K562 (cell line): ENCODE results near the gene CEP57. TPM values are rescaled to one million over a fixed set of nuclear protein-coding genes. Genes with fewer than 3 reads are reported as not detected.
A peak's percentile ranks its signal among the peaks of the same experiment; 100 is the strongest.

Experiments used
- ATAC-seq: fragments of 200-7000 bp; cut with Tn5 transposase; 3 replicates; pipeline ENCODE4 v1.9.1; 2020; ENCODE audit warnings: moderate library complexity
- BruUV-seq: library from RNA; stranded (reverse); fragments of 400-500 nt; replicated peaks from 2 replicates; lab custom pipeline; 2021; lab: Mats Ljungman, UMichigan
- CTCF ChIA-PET: fragments of 300-600 bp; formaldehyde crosslinking; extraction: SDS; loops from one replicate; lab custom pipeline; 2021; ENCODE audit warnings: low intra/inter-chr PET ratio; lab: Yijun Ruan, JAX
- POLR2A ChIA-PET: fragments of 300-600, 350-650 bp; sonication (Branson Sonifier 250); formaldehyde crosslinking; extraction: SDS; loops from one replicate; lab custom pipeline; 2021; ENCODE audit warnings: antibody characterized with exemption, inconsistent platforms; lab: Yijun Ruan, JAX
- DNase-seq, 4 experiments: peaks; one replicate each; pipeline versions ENCODE4 v3.0.0 to v3.0.0-alpha.2; 2011 to 2018; ENCODE audit warnings: low spot score in 3 of 4, mixed read lengths in 3 of 4; ENCODE audit errors: extremely low read depth in 1 of 4
- FAIRE-seq: peaks from 2 replicates; lab custom pipeline; 2011; peaks lifted over from hg19 to GRCh38; lab: Jason Lieb, UNC
- H2AFZ ChIP-seq: 2 replicates; pipeline ENCODE4 v1.6.0; 2011; ENCODE audit warnings: low read depth, low read length, control low read depth, inconsistent platforms
- H3K27ac ChIP-seq: fragments of 200-600 bp; 3 replicates; pipeline ENCODE4 v1.8.0; 2011; ENCODE audit warnings: low read depth, mild to moderate bottlenecking, control low read depth, inconsistent platforms, low read length, moderate library complexity, mixed read lengths; ENCODE audit errors: extremely low read depth
- H3K27me3 ChIP-seq, 2 experiments: fragments of 300-600 bp in 1 of 2; 2 replicates in 1 of 2; 3 replicates in 1 of 2; pipeline versions ENCODE4 v1.6.0 to v1.8.0; 2011; ENCODE audit warnings: inconsistent platforms in 2 of 2, low read length in 2 of 2, mild to moderate bottlenecking in 1 of 2, mixed read lengths in 1 of 2, moderate library complexity in 1 of 2; ENCODE audit not compliant: control insufficient read depth in 2 of 2, insufficient read depth in 2 of 2
- H3K36me3 ChIP-seq: fragments of 300-600 bp; 3 replicates; pipeline ENCODE4 v1.8.0; 2011; ENCODE audit warnings: mild to moderate bottlenecking, low read length, inconsistent platforms; ENCODE audit not compliant: control insufficient read depth, insufficient read depth
- H3K4me1 ChIP-seq, 2 experiments: fragments of 200-600 bp in 1 of 2; replicated peaks in 1 of 2; 2 replicates in 1 of 2; 3 replicates in 1 of 2; pipeline versions ENCODE4 v1.5.1 to v1.8.0; 2011; ENCODE audit warnings: inconsistent platforms in 2 of 2, low read length in 2 of 2, mild to moderate bottlenecking in 1 of 2, mixed read lengths in 1 of 2, moderate library complexity in 1 of 2; ENCODE audit not compliant: control insufficient read depth in 2 of 2, insufficient read depth in 2 of 2
- H3K4me2 ChIP-seq: 2 replicates; pipeline ENCODE4 v1.6.1; 2011; ENCODE audit warnings: low read length, control low read depth, inconsistent platforms, mixed read lengths; ENCODE audit not compliant: insufficient read depth
- H3K4me3 ChIP-seq: fragments of 200-600 bp; sonication (generic), shearing (Covaris generic); 2 replicates; pipeline ENCODE4 v1.5.1; 2016; ENCODE audit warnings: control low read depth, inconsistent platforms
- H3K79me2 ChIP-seq: fragments of 200-600 bp; 3 replicates; pipeline ENCODE4 v1.8.0; 2011; ENCODE audit warnings: low read length, inconsistent platforms; ENCODE audit not compliant: control insufficient read depth, insufficient read depth
- H3K9ac ChIP-seq, 2 experiments: 2 replicates each; pipeline versions ENCODE4 v1.6.0 to v1.6.1; 2011; ENCODE audit warnings: low read depth in 2 of 2, low read length in 2 of 2, control low read depth in 1 of 2, inconsistent platforms in 1 of 2, mild to moderate bottlenecking in 1 of 2, mixed read lengths in 1 of 2; ENCODE audit not compliant: insufficient read depth in 1 of 2
- H3K9me1 ChIP-seq: one replicate; pipeline ENCODE4 v1.6.0; 2011; ENCODE audit warnings: inconsistent platforms, mild to moderate bottlenecking, low read length, moderate library complexity; ENCODE audit not compliant: control insufficient read depth, insufficient read depth
- H3K9me3 ChIP-seq: replicated peaks from 2 replicates; pipeline ENCODE4 v1.5.1; 2011; ENCODE audit warnings: low read depth, low read length, inconsistent platforms; ENCODE audit not compliant: control insufficient read depth, insufficient read depth
- H4K20me1 ChIP-seq: replicated peaks from 2 replicates; pipeline ENCODE4 v1.6.1; 2011; ENCODE audit warnings: low read length, inconsistent platforms, mixed read lengths; ENCODE audit not compliant: control insufficient read depth, insufficient read depth
- CREBBP ChIP-seq: IDR thresholded peaks from one replicate; pipeline ENCODE4 v1.6.1; 2012; ENCODE audit warnings: low read depth, mild to moderate bottlenecking, control low read depth, inconsistent platforms, low read length
- EZH2 ChIP-seq: IDR thresholded peaks from 2 replicates; pipeline ENCODE4 v1.6.1; 2012; ENCODE audit warnings: low read depth, mild to moderate bottlenecking, inconsistent platforms, low read length, borderline replicate concordance
- KAT8 ChIP-seq: fragments of 450-650 bp; IDR thresholded peaks from 2 replicates; pipeline ENCODE4 v1.6.1; 2016; ENCODE audit warnings: low read depth, mild to moderate bottlenecking
- MAFK ChIP-seq: IDR thresholded peaks from 2 replicates; pipeline ENCODE4 v1.6.1; 2011; ENCODE audit warnings: low read length, improper control_type of control experiment
- MEIS2 ChIP-seq: fragments of 450-650 bp; IDR thresholded peaks from 2 replicates; pipeline ENCODE4 v1.6.1; 2014; ENCODE audit warnings: mild to moderate bottlenecking; ENCODE audit not compliant: partially characterized antibody
- MTA1 ChIP-seq: fragments of 450-650 bp; IDR thresholded peaks from 2 replicates; pipeline ENCODE4 v1.6.1; 2017; ENCODE audit warnings: borderline replicate concordance
- NFRKB ChIP-seq: fragments of 450-650 bp; IDR thresholded peaks from 2 replicates; pipeline ENCODE4 v1.6.1; 2016; ENCODE audit warnings: low read depth
- RAD21 ChIP-seq, 2 experiments: fragments of 250-450 bp in 1 of 2; fragments of 450-650 bp in 1 of 2; sonication (Bioruptor Pico) in 1 of 2; formaldehyde crosslinking in 1 of 2; IDR thresholded peaks in 1 of 2; conservative IDR thresholded peaks in 1 of 2; 2 replicates each; pipeline versions ENCODE4 v1.4.0 to v1.8.0; 2020 to 2022; ENCODE audit warnings: mild to moderate bottlenecking in 2 of 2, moderate library complexity in 1 of 2
- SMAD1 ChIP-seq: fragments of 150-350 bp; IDR thresholded peaks from 2 replicates; pipeline ENCODE4 v1.6.1; 2014; ENCODE audit warnings: low read length, low read depth; ENCODE audit not compliant: partially characterized antibody
- SMAD3 ChIP-seq: fragments of 450-650 bp; formaldehyde crosslinking; conservative IDR thresholded peaks from 2 replicates; pipeline ENCODE4 v1.4.0; 2020; ENCODE audit warnings: mild to moderate bottlenecking
- TEAD4 ChIP-seq, 2 experiments: sonication (generic) in 1 of 2; formaldehyde crosslinking in 1 of 2; IDR thresholded peaks; 2 replicates each; pipeline versions ENCODE4 v1.6.1 to v1.8.0; 2012 to 2022; ENCODE audit warnings: borderline replicate concordance in 1 of 2, inconsistent platforms in 1 of 2, low read length in 1 of 2, mild to moderate bottlenecking in 1 of 2, missing genetic modification reagents in 1 of 2
- ZBTB9 ChIP-seq: fragments of 450-650 bp; formaldehyde crosslinking; IDR thresholded peaks from 2 replicates; pipeline ENCODE4 v1.4.0; 2020; ENCODE audit warnings: mild to moderate bottlenecking, moderate library complexity
- ZNF77 ChIP-seq: fragments of 250-450 bp; sonication (Bioruptor Pico); IDR thresholded peaks from 2 replicates; pipeline ENCODE4 v1.5.0; 2020
- WGBS: fragments of 100-300 bp; shearing (Covaris generic); methylation state at CpG from one replicate; pipeline ENCODE4 v1.1.6; 2016; ENCODE audit warnings: low coverage, mixed read lengths; ENCODE audit not compliant: insufficient coverage; ENCODE audit errors: missing lambda C conversion rate; 5-methylcytosine and 5-hydroxymethylcytosine counted together
- in situ Hi-C: fragments of 300-500 bp; cut with MboI; formaldehyde crosslinking; loops from 4 replicates; pipeline ENCODE4 v1.15.0; 2018; ENCODE audit warnings: inconsistent platforms, mixed read lengths
- intact Hi-C: fragments of 100-400 bp; cut with micrococcal nuclease; formaldehyde crosslinking; loops from 2 replicates; pipeline ENCODE4 v1.14.2; 2022
- polyA plus RNA-seq, 8 experiments: library from polyadenylated mRNA; depleted of rRNA in 4 of 8; stranded (reverse) in 5 of 8; unstranded in 3 of 8; fragments of >200 nt; fragmentation: Nextera tagmentation in 2 of 8; fragmentation: Illumina TruSeq in 1 of 8; extraction: Ambion mirVana in 2 of 8; extraction: Trizol in 1 of 8; gene quantifications; 2 replicates each; pipeline versions ENCODE4 v1.2.1 to v1.2.3, GENCODE V29; 2011 to 2014; ENCODE audit warnings: inconsistent platforms in 1 of 8, missing spikeins in 1 of 8
- total RNA-seq, 7 experiments: library from RNA; depleted of rRNA in 6 of 7; stranded (reverse); fragments of >200 nt in 6 of 7; fragmentation: Illumina TruSeq in 2 of 7; extraction: Trizol in 2 of 7; gene quantifications; 2 replicates each; pipeline versions ENCODE4 v1.2.1 to v1.2.3, GENCODE V29; 2011 to 2021; ENCODE audit warnings: low replicate concordance in 1 of 7
- TF ChIP-seq, protein P1 (sequence below): fragments of 450-650 bp; formaldehyde crosslinking; IDR thresholded peaks from 2 replicates; pipeline ENCODE4 v1.4.0; 2020; ENCODE audit warnings: mild to moderate bottlenecking, moderate library complexity
- TF ChIP-seq, protein P2 (sequence below): fragments of 450-650 bp; IDR thresholded peaks from 2 replicates; pipeline ENCODE4 v1.6.1; 2014; ENCODE audit warnings: low read depth, mild to moderate bottlenecking, moderate library complexity, borderline replicate concordance

Gene CEP57
- total and polyA plus RNA-seq, 9 of the 15 experiments (the other 6 are each of a cell fraction or from before 2014, with no cell fraction given) = 25.1 to 88.1 (median 65.2) TPM

DNA sequence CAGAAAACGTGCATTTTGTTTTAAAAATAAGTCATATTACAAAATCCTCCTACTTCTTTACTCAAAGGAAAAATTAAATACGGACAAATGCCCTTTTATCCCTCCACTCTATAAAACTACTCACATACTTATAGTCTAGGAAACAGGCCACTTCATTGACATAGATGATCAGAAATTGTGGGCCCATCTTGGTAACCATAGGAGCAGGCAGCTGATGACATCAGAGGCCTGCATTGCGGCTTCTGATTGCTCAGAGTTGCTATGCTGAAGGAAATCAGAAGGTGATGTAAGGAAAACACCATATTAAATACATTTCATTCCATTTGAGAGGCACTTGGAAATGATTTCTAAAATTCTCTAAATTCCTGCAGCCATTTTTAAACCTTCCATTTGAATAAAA, 27.8 kb upstream of the CEP57 start (continued):
- no peak for TF ChIP-seq ZBTB9 (CRISPR knock-in tag)
- no peak for TF ChIP-seq MEIS2
- no peak for TF ChIP-seq SMAD3
- no peak for TF ChIP-seq KAT8
- no peak for TF ChIP-seq NFRKB

DNA sequence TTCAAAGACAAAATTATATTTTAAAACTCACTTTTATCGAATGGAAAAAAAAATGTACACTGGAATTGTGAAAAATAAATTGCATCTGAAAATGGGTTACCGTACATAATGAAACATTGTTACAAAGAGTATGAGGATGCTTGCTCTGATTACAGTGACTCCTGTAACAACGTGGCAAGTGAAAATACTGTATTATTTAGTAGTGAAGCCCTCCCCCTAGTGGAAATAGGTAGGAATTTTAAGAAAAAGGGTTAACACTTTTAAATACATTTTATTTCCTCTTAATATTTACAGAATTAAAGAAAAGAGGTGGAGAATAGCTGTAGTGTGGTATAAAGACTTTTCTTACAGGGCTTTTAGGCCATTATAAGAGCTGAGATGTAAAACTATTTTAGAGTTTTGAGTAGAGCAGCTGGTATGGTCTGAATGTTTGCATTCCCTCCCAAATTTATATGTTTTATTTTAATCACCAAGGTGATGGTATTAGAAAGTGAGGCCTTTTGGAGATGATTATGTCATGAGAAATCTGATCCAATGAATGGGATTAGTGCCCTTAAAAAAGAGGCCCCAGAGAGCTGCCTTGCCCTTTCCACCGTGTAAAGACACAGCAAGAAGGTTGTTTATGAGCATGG, 25.9 kb upstream of the CEP57 start:
- H3K9ac ChIP-seq = no peak overlapping the region
- FAIRE-seq (peak; percentile 82), ATAC-seq (peak; percentile 81), DNase-seq (peak; percentile 54 to 65 (median 60))
- no peak overlapping the region for H3K27ac ChIP-seq
- no peak overlapping the region for H3K4me3 ChIP-seq
- no TSS peak for BruUV-seq
- no peaks in the 10 kb centered on the region for H3K9me1 ChIP-seq
- no peaks in the 10 kb centered on the region for H3K4me1 ChIP-seq
- no peak overlapping the region for H3K4me2 ChIP-seq
- H3K36me3 ChIP-seq = peaks cover 10% of the 10 kb centered on the region; the same call in 2 of the 3 replicates
- H4K20me1 ChIP-seq = no peaks in the 10 kb centered on the region
- in situ Hi-C loops (loop anchor here (5.0 kb wide), 1 partner anchor 602 kb away; no protein-coding TSS in a partner anchor), intact Hi-C loops (loop anchor here (1.0 to 10.0 kb wide), 5 partner anchors 59 to 700 kb away; partner anchors contain the start of gene SRSF8)
- CTCF ChIA-PET = interaction anchor here (1.3 to 3.6 kb wide), 3 partner anchors 610 to 1141 kb away, joined by 3 to 21 read pairs (median 7); no protein-coding TSS in a partner anchor
- no peaks in the 10 kb centered on the region for H3K79me2 ChIP-seq
- H2AFZ ChIP-seq = no peak overlapping the region
- H3K27me3 ChIP-seq = no peaks in the 10 kb centered on the region
- H3K9me3 ChIP-seq = no peaks in the 10 kb centered on the region; the same call in 1 of the 2 replicates
- WGBS = 24% methylated on average over 4 of the region's 4 CpGs
- POLR2A ChIA-PET = interaction anchor here (1.0 kb wide), 1 partner anchor 8 kb away, joined by 3 read pairs; no protein-coding TSS in a partner anchor
- TF ChIP-seq MAFK (no peak), CREBBP (no peak), TEAD4 (IDR thresholded peaks at IDR 0.05; ENCODE audit: low read length) (0 out of 2 replicates have a peak, but pooled peaks have one; percentile 7), TEAD4 (CRISPR knock-in tag; IDR thresholded peaks at IDR 0.05; ENCODE audit: borderline replicate concordance) (no peak), MTA1 (no peak), MEIS2 (no peak), SMAD1 (no peak), RAD21 (CRISPR knock-in tag; conservative IDR thresholded peaks at IDR 0.05 in 1 of 2, IDR thresholded peaks at IDR 0.05 in 1 of 2) (peak; percentile 93 to 96), EZH2 (no peak), ZNF77 (CRISPR knock-in tag) (no peak)
- TF ChIP-seq, protein P1, sequence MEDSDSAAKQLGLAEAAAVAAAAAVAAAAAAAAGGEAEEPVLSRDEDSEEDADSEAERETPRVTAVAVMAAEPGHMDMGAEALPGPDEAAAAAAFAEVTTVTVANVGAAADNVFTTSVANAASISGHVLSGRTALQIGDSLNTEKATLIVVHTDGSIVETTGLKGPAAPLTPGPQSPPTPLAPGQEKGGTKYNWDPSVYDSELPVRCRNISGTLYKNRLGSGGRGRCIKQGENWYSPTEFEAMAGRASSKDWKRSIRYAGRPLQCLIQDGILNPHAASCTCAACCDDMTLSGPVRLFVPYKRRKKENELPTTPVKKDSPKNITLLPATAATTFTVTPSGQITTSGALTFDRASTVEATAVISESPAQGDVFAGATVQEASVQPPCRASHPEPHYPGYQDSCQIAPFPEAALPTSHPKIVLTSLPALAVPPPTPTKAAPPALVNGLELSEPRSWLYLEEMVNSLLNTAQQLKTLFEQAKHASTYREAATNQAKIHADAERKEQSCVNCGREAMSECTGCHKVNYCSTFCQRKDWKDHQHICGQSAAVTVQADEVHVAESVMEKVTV = peak; percentile 89
- TF ChIP-seq, protein P2, sequence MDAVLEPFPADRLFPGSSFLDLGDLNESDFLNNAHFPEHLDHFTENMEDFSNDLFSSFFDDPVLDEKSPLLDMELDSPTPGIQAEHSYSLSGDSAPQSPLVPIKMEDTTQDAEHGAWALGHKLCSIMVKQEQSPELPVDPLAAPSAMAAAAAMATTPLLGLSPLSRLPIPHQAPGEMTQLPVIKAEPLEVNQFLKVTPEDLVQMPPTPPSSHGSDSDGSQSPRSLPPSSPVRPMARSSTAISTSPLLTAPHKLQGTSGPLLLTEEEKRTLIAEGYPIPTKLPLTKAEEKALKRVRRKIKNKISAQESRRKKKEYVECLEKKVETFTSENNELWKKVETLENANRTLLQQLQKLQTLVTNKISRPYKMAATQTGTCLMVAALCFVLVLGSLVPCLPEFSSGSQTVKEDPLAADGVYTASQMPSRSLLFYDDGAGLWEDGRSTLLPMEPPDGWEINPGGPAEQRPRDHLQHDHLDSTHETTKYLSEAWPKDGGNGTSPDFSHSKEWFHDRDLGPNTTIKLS = peak; percentile 76; the same call in 1 of the 2 replicates
